Mammary epithelial cell (primary cell): Measurements from ENCODE around the gene ALPG.
"Not testable (repeated sequence)": the region's sequence is repeated elsewhere in the genome, so short reads cannot be mapped to it uniquely, and the experiment has no call there.

ENCODE experiments used
- CTCF ChIP-seq, 2 donors: IDR thresholded peaks in 1 of 2; conservative IDR thresholded peaks in 1 of 2; 2 replicates each; pipeline ENCODE4 v1.5.1; 2011 to 2012; ENCODE audit warnings: inconsistent platforms in 2 of 2, low read length in 2 of 2, mild to moderate bottlenecking in 2 of 2, control low read depth in 1 of 2, low read depth in 1 of 2; ENCODE audit not compliant: insufficient read depth in 1 of 2; ENCODE audit errors: extremely low read depth in 1 of 2
- EZH2 ChIP-seq: IDR thresholded peaks from 2 replicates; pipeline ENCODE4 v1.6.1; 2012; ENCODE audit warnings: low read length, inconsistent platforms, borderline replicate concordance

- TF ChIP-seq CTCF (conservative IDR thresholded peaks at IDR 0.05 in 1 of 2, IDR thresholded peaks at IDR 0.05 in 1 of 2; ENCODE audit: extremely low read depth in 1 of 2, insufficient read depth in 1 of 2, low read depth in 1 of 2, low read length in 2 of 2): peak; percentile 69 to 88
- TF ChIP-seq EZH2: not testable (repeated sequence)
These were observed 33.8 kb downstream of the ALPG start for GRCh38 chr2:232440220-232441018.
